Activated naive CD8-positive, alpha-beta T cell (primary cell): ENCODE results near the gene ZNF329.
"Not testable (repeated sequence)": the region's sequence is repeated elsewhere in the genome, so short reads cannot be mapped to it uniquely, and the experiment has no call there.

Experiments
- H3K27ac Mint-ChIP-seq: one replicate; pipeline ENCODE4 v1.8.0; 2021; ENCODE audit warnings: mixed read lengths
- H3K27me3 Mint-ChIP-seq: one replicate; pipeline ENCODE4 v1.8.0; 2021; ENCODE audit warnings: mixed read lengths
- H3K36me3 Mint-ChIP-seq: one replicate; pipeline ENCODE4 v1.8.0; 2021; ENCODE audit warnings: mixed read lengths
- H3K4me1 Mint-ChIP-seq: one replicate; pipeline ENCODE4 v1.8.0; 2021; ENCODE audit warnings: low read depth, mixed read lengths
- H3K4me3 Mint-ChIP-seq: one replicate; pipeline ENCODE4 v1.8.0; 2021; ENCODE audit warnings: mild to moderate bottlenecking, mixed read lengths
- H3K9me3 Mint-ChIP-seq: one replicate; pipeline ENCODE4 v1.8.0; 2021; ENCODE audit warnings: low read depth, mixed read lengths

The ZNF329 gene

DNA sequence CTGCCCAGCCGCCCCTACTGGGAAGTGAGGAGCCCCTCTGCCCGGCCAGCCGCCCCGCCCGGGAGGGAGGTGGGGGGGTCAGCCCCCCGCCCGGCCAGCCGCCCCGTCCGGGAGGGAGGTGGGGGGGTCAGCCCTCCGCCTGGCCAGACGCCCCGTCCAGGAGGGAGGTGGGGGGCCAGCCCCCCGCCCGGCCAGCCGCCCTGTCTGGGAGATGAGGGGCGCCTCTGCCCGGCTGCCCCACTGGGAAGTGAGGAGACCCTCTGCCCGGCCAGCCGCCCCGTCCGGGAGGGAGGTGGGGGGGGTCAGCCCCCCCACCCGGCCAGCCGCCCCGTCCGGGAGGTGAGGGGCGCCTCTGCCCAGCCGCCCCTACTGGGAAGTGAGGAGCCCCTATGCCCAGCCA lies 3.1 kb downstream of the ZNF329 start:
- Mint-ChIP-seq H3K4me1 (peaks cover 16% of the 10 kb centered on the region), H3K36me3 (peaks cover 20% of the 10 kb centered on the region)
- H3K27ac Mint-ChIP-seq, H3K4me3 Mint-ChIP-seq, H3K27me3 Mint-ChIP-seq, H3K9me3 Mint-ChIP-seq: not testable (repeated sequence)

GRCh38 chr19:58145849-58146248 lies 4.7 kb downstream of the ZNF329 start:
- Mint-ChIP-seq H3K36me3 (peaks cover 26% of the 10 kb centered on the region), H3K4me1 (peaks cover 10% of the 10 kb centered on the region), H3K27ac (no peak overlapping the region), H3K4me3 (no peak overlapping the region), H3K9me3 (no peaks in the 10 kb centered on the region), H3K27me3 (no peaks in the 10 kb centered on the region)

- Mint-ChIP-seq H3K4me3 (no peak overlapping the region), H3K9me3 (peaks cover 27% of the 10 kb centered on the region), H3K4me1 (no peaks in the 10 kb centered on the region), H3K36me3 (peaks cover 60% of the 10 kb centered on the region), H3K27me3 (no peaks in the 10 kb centered on the region), H3K27ac (no peak overlapping the region)
Observed at GRCh38 chr19:58134244-58134643, 16.3 kb downstream of the ZNF329 start.

- Mint-ChIP-seq H3K27me3 (no peaks in the 10 kb centered on the region), H3K4me3 (no peak overlapping the region), H3K36me3 (peaks cover 52% of the 10 kb centered on the region), H3K4me1 (no peaks in the 10 kb centered on the region), H3K9me3 (peaks cover 19% of the 10 kb centered on the region), H3K27ac (no peak overlapping the region)
Observed at GRCh38 chr19:58129284-58129683, 21.3 kb downstream of the ZNF329 start.

DNA sequence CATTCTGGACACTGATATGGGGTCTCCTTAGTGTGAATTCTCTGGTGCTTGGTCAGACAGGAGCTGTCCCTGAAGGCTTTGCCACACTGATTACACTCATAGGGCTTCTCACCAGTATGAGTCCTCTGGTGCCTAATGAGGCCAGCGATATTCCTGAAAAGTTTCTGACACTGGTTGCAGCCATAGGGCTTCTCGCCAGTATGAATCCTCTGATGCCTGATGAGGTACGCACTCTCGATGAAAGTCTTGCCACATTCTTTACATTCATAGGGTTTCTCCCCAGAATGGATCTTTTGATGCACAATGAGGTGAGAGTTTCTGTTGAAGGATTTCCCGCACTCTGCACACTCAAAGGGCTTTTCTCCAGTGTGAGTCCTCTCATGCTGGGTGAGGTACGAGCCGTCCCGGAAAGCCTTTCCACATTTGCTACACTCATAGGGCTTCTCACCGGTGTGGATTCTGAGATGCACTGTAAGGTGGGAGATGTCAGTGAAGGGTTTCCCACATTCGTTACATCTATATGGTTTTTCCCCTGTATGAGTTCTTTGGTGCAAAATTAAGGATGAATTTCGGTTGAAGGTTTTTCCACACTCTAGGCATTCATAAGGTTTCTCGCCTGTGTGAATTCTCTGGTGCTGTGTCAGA lies 22.4 kb downstream of the ZNF329 start:
- H3K27me3 Mint-ChIP-seq, result no peaks in the 10 kb centered on the region
- no peak overlapping the region for H3K4me3 Mint-ChIP-seq
- no peak overlapping the region for H3K27ac Mint-ChIP-seq
- H3K4me1 Mint-ChIP-seq, result no peaks in the 10 kb centered on the region
- peaks cover 42% of the 10 kb centered on the region for H3K36me3 Mint-ChIP-seq
- peaks cover 17% of the 10 kb centered on the region for H3K9me3 Mint-ChIP-seq

- Mint-ChIP-seq H3K9me3 (peaks cover 26% of the 10 kb centered on the region), H3K27ac (no peak overlapping the region), H3K36me3 (peaks cover 33% of the 10 kb centered on the region)
Observed at GRCh38 chr19:58123354-58123753, 27.2 kb downstream of the ZNF329 start.

DNA sequence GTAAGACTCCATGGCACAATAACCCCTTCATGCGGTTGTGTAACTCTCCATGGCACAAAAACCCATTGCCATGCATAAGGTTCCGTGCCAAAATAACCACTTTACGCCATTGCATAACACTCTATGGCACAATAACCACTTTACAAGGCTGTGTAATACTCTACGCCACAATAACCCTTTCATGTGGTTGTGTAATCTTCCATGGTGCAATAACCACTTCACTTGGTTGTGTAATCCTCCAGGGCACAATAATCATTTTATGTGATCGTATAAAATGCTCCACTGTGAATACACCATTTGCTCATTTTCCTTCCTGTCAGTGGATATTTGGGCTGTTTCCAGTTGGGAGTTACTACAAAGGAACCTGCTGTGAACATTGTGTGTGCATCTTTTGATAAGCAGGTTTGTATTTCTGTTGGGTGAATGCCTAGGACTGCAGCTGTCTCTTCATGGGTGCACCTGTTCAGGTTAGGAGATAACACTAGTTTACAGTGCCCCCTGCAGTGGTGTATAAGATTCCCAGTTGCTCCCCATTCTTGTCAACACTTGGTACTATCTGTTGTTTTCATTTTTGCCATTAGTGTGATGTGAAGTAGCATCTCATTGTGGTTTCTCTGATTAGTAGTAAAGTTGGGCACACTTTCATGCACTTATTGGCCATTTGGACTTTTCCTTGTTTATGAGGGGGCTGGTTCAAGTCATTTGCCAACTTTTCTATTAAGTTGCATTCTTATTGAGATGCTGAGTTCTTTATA lies 31.4 kb downstream of the ZNF329 start:
- Mint-ChIP-seq H3K36me3 (peaks cover 41% of the 10 kb centered on the region), H3K4me1 (no peaks in the 10 kb centered on the region), H3K4me3 (no peak overlapping the region), H3K27ac (no peak overlapping the region), H3K9me3 (peaks cover 34% of the 10 kb centered on the region), H3K27me3 (peaks cover 15% of the 10 kb centered on the region)

More at GRCh38 chr19:58123354-58123753, 27.2 kb downstream of the ZNF329 start:
- no peak overlapping the region for H3K4me3 Mint-ChIP-seq
- peaks cover 8% of the 10 kb centered on the region for H3K27me3 Mint-ChIP-seq
- no peaks in the 10 kb centered on the region for H3K4me1 Mint-ChIP-seq

- H3K9me3 Mint-ChIP-seq, result peaks cover 29% of the 10 kb centered on the region
- H3K27me3 Mint-ChIP-seq, result peaks cover 15% of the 10 kb centered on the region
Observed at GRCh38 chr19:58117841-58118575, 32.6 kb downstream of the ZNF329 start.

DNA sequence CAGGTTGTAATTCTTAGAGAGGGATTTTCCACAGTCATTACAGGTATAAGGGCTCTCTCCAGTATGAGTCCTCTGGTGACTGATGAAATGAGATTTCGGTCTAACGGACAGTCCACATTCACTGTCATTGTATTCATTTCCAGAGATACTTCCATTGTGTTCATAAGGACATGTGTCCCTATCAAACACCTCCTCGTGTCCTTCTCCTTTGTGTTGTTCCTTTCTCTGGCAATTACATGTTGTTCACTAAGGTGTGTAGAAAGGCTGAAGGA lies 42.1 kb downstream of the ZNF329 start:
- no peaks in the 10 kb centered on the region for H3K4me1 Mint-ChIP-seq
- no peak overlapping the region for H3K4me3 Mint-ChIP-seq
- peaks cover 3% of the 10 kb centered on the region for H3K27me3 Mint-ChIP-seq
- no peak overlapping the region for H3K27ac Mint-ChIP-seq
- peaks cover 39% of the 10 kb centered on the region for H3K36me3 Mint-ChIP-seq
- peaks cover 15% of the 10 kb centered on the region for H3K9me3 Mint-ChIP-seq

More at GRCh38 chr19:58117841-58118575, 32.6 kb downstream of the ZNF329 start:
- peaks cover 45% of the 10 kb centered on the region for H3K36me3 Mint-ChIP-seq
- H3K4me3 Mint-ChIP-seq, result no peak overlapping the region
- H3K4me1 Mint-ChIP-seq, result no peaks in the 10 kb centered on the region
- no peak overlapping the region for H3K27ac Mint-ChIP-seq

DNA sequence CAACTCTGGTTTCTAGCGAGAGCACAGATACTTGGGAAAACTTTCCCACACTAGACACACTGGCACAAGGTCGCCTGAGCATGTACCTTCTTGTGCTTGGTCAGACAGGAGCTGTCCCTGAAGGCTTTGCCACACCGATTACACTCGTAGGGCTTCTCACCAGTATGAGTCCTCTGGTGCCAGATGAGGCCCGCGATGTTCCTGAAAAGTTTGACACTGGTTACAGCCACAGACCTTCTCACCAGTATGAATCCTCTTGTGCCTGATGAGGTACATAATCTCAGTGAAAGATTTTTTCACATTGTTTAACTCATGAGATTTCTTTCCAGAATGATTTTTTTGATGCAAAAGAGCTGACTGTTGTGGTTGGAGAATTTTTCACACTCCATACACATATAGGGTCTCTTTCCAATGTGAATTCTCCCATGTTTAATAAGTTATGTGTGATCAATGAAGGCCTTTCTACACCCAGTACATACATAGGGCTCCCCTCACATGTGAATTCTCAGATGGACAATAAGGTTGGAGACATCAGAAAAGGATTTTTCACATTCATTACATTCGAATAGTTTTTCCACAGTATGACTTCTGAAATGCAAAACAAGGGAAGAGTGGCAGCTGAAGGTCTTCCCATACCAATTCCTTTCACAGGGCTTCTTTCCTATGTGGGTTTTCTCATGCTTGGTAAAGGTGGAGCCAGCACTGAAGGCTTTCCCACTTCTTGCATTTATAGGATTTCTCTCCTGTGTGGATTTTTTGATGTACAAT lies 42.6 kb downstream of the ZNF329 start:
- H3K4me1 Mint-ChIP-seq, result no peaks in the 10 kb centered on the region
- H3K27me3 Mint-ChIP-seq, result peaks cover 3% of the 10 kb centered on the region
- no peak overlapping the region for H3K27ac Mint-ChIP-seq
- H3K36me3 Mint-ChIP-seq, result peaks cover 40% of the 10 kb centered on the region
- peaks cover 20% of the 10 kb centered on the region for H3K9me3 Mint-ChIP-seq
- no peak overlapping the region for H3K4me3 Mint-ChIP-seq

DNA sequence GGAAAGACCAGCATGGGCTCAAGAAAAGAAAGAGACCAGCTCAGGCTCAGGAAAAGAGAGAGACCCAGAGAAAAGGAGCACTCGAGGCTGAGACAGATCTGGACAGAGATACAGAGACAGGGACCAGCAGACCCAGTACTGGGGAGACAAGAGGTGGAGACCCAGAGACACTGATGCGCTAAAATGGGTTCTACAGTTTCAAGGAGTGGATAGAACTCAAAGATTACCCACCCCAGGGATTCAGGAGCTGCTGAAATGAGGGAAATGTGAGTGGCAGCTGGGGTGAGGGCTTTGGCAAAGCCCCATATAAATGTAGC lies 51.9 kb downstream of the ZNF329 start:
- H3K27ac Mint-ChIP-seq, result peak overlapping the region; percentile 96
- H3K36me3 Mint-ChIP-seq, result peaks cover 17% of the 10 kb centered on the region
- H3K4me3 Mint-ChIP-seq, result peak overlapping the region; percentile 89
- H3K9me3 Mint-ChIP-seq, result peaks cover 17% of the 10 kb centered on the region
- H3K4me1 Mint-ChIP-seq, result peaks cover 14% of the 10 kb centered on the region
- no peaks in the 10 kb centered on the region for H3K27me3 Mint-ChIP-seq

DNA sequence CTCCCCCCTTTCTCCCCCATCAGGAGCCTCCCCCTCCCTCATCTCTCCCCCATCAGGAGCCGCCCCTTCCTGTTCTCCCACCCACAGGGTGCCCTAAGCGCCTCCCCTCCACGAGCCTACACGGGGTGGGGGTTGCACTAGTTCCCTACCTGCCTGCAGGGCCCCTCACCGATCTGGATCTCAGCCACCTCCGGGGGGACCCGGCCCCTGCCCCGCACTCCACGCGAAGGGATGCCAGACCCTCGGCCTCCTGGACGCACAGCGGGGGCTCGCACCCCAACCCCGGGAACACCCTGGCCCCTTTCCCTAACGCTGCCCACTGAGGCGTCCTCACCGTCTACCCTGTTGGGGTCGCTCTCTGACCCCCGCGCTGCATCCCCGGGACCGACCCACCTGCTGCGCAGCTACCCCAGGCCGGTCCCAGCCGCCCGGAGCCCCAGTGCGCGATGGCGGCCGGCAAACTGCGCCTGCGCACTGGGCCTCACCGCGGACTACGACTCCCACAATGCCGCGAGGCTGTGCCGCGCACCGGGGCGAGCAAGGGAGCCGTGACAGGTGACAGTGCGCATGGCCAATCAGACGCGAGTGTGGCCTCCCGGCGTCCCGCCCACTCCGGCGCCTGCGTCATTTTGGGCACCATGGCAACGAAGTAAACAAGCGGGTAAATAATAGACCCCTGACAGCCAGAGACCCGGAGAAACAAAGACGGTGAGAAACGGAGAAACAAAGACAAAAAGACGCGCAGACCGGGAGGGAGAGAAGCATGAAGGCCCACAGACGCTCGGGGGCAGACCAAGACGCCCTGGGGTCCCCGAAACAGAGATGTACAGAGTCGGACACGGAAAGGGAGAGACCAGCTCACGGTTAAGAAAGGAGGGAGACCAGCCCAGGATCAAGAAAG lies 52.6 kb downstream of the ZNF329 start, which contains the start of gene ZSCAN18:
TSS of gene ZSCAN18 (minus strand) at position 451 of the 901 bp plus-strand sequence. CDS start 7,964 bp downstream, outside the sequence.
- H3K27ac Mint-ChIP-seq, result peak within 1 kb of the TSS; percentile 96
- H3K36me3 Mint-ChIP-seq, result peaks cover 15% of the 10 kb centered on the region
- peak within 1 kb of the TSS; percentile 89 for H3K4me3 Mint-ChIP-seq
- peaks cover 14% of the 10 kb centered on the region for H3K4me1 Mint-ChIP-seq
- no peaks in the 10 kb centered on the region for H3K27me3 Mint-ChIP-seq
- peaks cover 11% of the 10 kb centered on the region for H3K9me3 Mint-ChIP-seq

GRCh38 chr19:58097349-58097748 lies 53.2 kb downstream of the ZNF329 start:
- H3K4me1 Mint-ChIP-seq, result peaks cover 14% of the 10 kb centered on the region
- H3K9me3 Mint-ChIP-seq, result peaks cover 6% of the 10 kb centered on the region
- H3K27ac Mint-ChIP-seq, result no peak overlapping the region
- no peaks in the 10 kb centered on the region for H3K27me3 Mint-ChIP-seq
- peaks cover 12% of the 10 kb centered on the region for H3K36me3 Mint-ChIP-seq
- peak overlapping the region; percentile 77 for H3K4me3 Mint-ChIP-seq

GRCh38 chr19:58096884-58097283 lies 53.7 kb downstream of the ZNF329 start:
- Mint-ChIP-seq H3K4me3 (peak overlapping the region; percentile 77), H3K36me3 (peaks cover 12% of the 10 kb centered on the region), H3K9me3 (peaks cover 5% of the 10 kb centered on the region), H3K27ac (no peak overlapping the region), H3K27me3 (no peaks in the 10 kb centered on the region), H3K4me1 (peaks cover 14% of the 10 kb centered on the region)
